Activated CD8-positive, alpha-beta T cell treated with anti-CD3 and anti-CD28 coated beads for 36 hours (primary cell): ENCODE measurements around the gene USP49. TPM values are rescaled to one million over a fixed set of nuclear protein-coding genes. Genes with fewer than 3 reads are reported as not detected.

Source experiments
- ATAC-seq: fragments of 200-7000 bp; cut with Tn5 transposase; one replicate; pipeline ENCODE4 v1.10.0; 2021; ENCODE audit warnings: mild to moderate bottlenecking, moderate library complexity
- CTCF ChIA-PET: fragments of 350-600 bp; sonication (Branson Sonifier 250); formaldehyde crosslinking; loops from one replicate; lab custom pipeline; 2021; ENCODE audit warnings: antibody characterized with exemption; lab: Charles Lee
- POLR2A ChIA-PET: fragments of 350-600 bp; sonication (Branson Sonifier 250); formaldehyde crosslinking; loops from one replicate; lab custom pipeline; 2021; ENCODE audit warnings: antibody characterized with exemption; lab: Charles Lee
- DNase-seq: peaks from one replicate; pipeline ENCODE4 v3.0.0-alpha.2; 2020
- H3K27ac Mint-ChIP-seq: one replicate; pipeline ENCODE4 v1.8.0; 2021; ENCODE audit warnings: mild to moderate bottlenecking, mixed read lengths
- H3K27me3 Mint-ChIP-seq: one replicate; pipeline ENCODE4 v1.8.0; 2021; ENCODE audit warnings: mixed read lengths
- H3K36me3 Mint-ChIP-seq: one replicate; pipeline ENCODE4 v1.8.0; 2021; ENCODE audit warnings: low read depth, mixed read lengths
- H3K4me1 Mint-ChIP-seq: one replicate; pipeline ENCODE4 v1.8.0; 2021; ENCODE audit warnings: low read depth, mixed read lengths
- H3K4me3 Mint-ChIP-seq: one replicate; pipeline ENCODE4 v1.8.0; 2021; ENCODE audit warnings: mild to moderate bottlenecking, moderate library complexity, mixed read lengths
- H3K9me3 Mint-ChIP-seq: one replicate; pipeline ENCODE4 v1.8.0; 2021; ENCODE audit warnings: mixed read lengths
- intact Hi-C: fragments of 100-400 bp; cut with micrococcal nuclease; formaldehyde crosslinking; loops from one replicate; pipeline ENCODE4 v1.10.0; 2022
- total RNA-seq, 2 experiments: library from RNA; stranded (reverse); gene quantifications; one replicate each; pipeline ENCODE4 v1.2.3, GENCODE V29; 2021
- TF ChIP-seq, protein P1 (sequence below): fragments of 200-600 bp; IDR thresholded peaks from one replicate; pipeline ENCODE4 v1.8.0; 2022; ENCODE audit warnings: antibody characterized with exemption, mild to moderate bottlenecking

USP49 gene
- total RNA-seq, 2 experiments from 2014 or later = 5.7 to 5.9 TPM

GRCh38 chr6:41921712-41921998, 26.5 kb upstream of the USP49 start:
- peak overlapping the region; percentile 93 for H3K4me3 Mint-ChIP-seq
- H3K4me1 Mint-ChIP-seq = peaks cover 48% of the 10 kb centered on the region
- peak overlapping the region; percentile 99 for H3K27ac Mint-ChIP-seq
- H3K27me3 Mint-ChIP-seq = no peaks in the 10 kb centered on the region
- TF ChIP-seq, protein P1, sequence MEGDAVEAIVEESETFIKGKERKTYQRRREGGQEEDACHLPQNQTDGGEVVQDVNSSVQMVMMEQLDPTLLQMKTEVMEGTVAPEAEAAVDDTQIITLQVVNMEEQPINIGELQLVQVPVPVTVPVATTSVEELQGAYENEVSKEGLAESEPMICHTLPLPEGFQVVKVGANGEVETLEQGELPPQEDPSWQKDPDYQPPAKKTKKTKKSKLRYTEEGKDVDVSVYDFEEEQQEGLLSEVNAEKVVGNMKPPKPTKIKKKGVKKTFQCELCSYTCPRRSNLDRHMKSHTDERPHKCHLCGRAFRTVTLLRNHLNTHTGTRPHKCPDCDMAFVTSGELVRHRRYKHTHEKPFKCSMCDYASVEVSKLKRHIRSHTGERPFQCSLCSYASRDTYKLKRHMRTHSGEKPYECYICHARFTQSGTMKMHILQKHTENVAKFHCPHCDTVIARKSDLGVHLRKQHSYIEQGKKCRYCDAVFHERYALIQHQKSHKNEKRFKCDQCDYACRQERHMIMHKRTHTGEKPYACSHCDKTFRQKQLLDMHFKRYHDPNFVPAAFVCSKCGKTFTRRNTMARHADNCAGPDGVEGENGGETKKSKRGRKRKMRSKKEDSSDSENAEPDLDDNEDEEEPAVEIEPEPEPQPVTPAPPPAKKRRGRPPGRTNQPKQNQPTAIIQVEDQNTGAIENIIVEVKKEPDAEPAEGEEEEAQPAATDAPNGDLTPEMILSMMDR = no peak
- H3K9me3 Mint-ChIP-seq = no peaks in the 10 kb centered on the region
- ChIA-PET CTCF (interaction anchor here (0.8 to 6.0 kb wide), 26 partner anchors 9 to 293 kb away, joined by 3 to 119 read pairs (median 6); partner anchors contain the start of genes CCND3, TAF8, TOMM6 and USP49), POLR2A (interaction anchor here (0.7 to 3.7 kb wide), 16 partner anchors 8 to 137 kb away, joined by 3 to 22 read pairs (median 8); partner anchors contain the start of genes CCND3, TAF8, TOMM6 and USP49)
- ATAC-seq = no peak
- intact Hi-C loops = loop anchor here (5.0 to 10.0 kb wide), 3 partner anchors 121 to 293 kb away; partner anchors contain the start of genes MRPS10, PRICKLE4 and TOMM6
- peaks cover 38% of the 10 kb centered on the region for H3K36me3 Mint-ChIP-seq
- DNase-seq = peak; percentile 20

- POLR2A ChIA-PET = interaction anchor here (0.6 to 3.7 kb wide), 16 partner anchors 9 to 143 kb away, joined by 3 to 22 read pairs (median 8); partner anchors contain the start of genes CCND3, TAF8, TOMM6 and USP49
- Mint-ChIP-seq H3K4me1 (peaks cover 47% of the 10 kb centered on the region), H3K4me3 (peak within 1 kb of the TSS; percentile 93), H3K27me3 (no peaks in the 10 kb centered on the region), H3K27ac (peak within 1 kb of the TSS; percentile 99), H3K9me3 (no peaks in the 10 kb centered on the region), H3K36me3 (peaks cover 39% of the 10 kb centered on the region)
- peak; percentile 96 for DNase-seq
- intact Hi-C loops = loop anchor here (5.0 to 10.0 kb wide), 3 partner anchors 121 to 294 kb away; partner anchors contain the start of genes MRPS10, PRICKLE4 and TOMM6
- CTCF ChIA-PET = interaction anchor here (0.6 to 6.0 kb wide), 44 partner anchors 8 to 643 kb away, joined by 3 to 119 read pairs (median 4); partner anchors contain the start of genes CCND3, PRICKLE4, TAF8 and TOMM6
- TF ChIP-seq, protein P1 = peak; percentile 95
- ATAC-seq = peak; percentile 89
Measured at GRCh38 chr6:41920921-41921711, 25.9 kb upstream of the USP49 start, which contains the start of the genes BYSL and MED20. Gene BYSL, plus strand, starts transcription at chr6:41921499. Its CDS starts 64 bp downstream, at chr6:41921563. Gene MED20, minus strand, starts transcription at chr6:41921139. Its CDS starts 121 bp downstream, at chr6:41921018.

DNA sequence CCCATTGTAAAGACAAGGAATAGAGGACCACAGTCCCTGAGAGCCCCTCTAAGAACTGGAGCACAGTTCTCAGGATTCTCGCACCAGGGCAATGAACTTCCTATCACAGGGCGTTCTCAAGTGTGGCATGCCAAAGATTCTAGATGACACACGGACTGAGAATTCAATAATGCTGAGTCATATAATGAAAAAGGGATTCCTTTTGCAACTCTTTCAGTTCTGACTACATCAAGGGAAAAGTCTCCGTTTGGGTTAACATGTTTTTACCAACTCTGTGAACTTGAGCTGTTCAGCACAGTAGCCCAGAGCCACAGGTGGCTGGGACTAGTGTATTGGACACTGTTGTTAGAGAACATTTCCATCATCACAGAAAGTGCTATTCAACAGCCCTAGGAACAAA, 22.4 kb upstream of the USP49 start:
- ChIA-PET CTCF (no interaction called here), POLR2A (no interaction called here)
- DNase-seq = no peak
- ATAC-seq = no peak
- Mint-ChIP-seq H3K27ac (peak overlapping the region; percentile 13), H3K27me3 (no peaks in the 10 kb centered on the region), H3K4me1 (peaks cover 31% of the 10 kb centered on the region), H3K9me3 (no peaks in the 10 kb centered on the region), H3K36me3 (peaks cover 35% of the 10 kb centered on the region), H3K4me3 (no peak overlapping the region)
- intact Hi-C loops = no loop called here
- TF ChIP-seq, protein P1 = no peak

- H3K27me3 Mint-ChIP-seq = no peaks in the 10 kb centered on the region
- TF ChIP-seq, protein P1 = no peak
- intact Hi-C loops = no loop called here
- H3K36me3 Mint-ChIP-seq = peaks cover 23% of the 10 kb centered on the region
- no peak overlapping the region for H3K27ac Mint-ChIP-seq
- DNase-seq = no peak
- no peak for ATAC-seq
- no peak overlapping the region for H3K4me3 Mint-ChIP-seq
- no peaks in the 10 kb centered on the region for H3K9me3 Mint-ChIP-seq
- POLR2A ChIA-PET = interaction anchor here (0.6 to 1.1 kb wide), 3 partner anchors 14 to 309 kb away, joined by 3 read pairs; no protein-coding TSS in a partner anchor
- H3K4me1 Mint-ChIP-seq = peaks cover 26% of the 10 kb centered on the region
- CTCF ChIA-PET = interaction anchor here (1.1 to 2.5 kb wide), 5 partner anchors 12 to 129 kb away, joined by 3 to 17 read pairs (median 5); no protein-coding TSS in a partner anchor
Measured at GRCh38 chr6:41914869-41915530, 19.8 kb upstream of the USP49 start.
